Caco-2 (cell line): ENCODE measurements around the gene TRAPPC6A. TPM values are rescaled to one million over a fixed set of nuclear protein-coding genes. Genes with fewer than 3 reads are reported as not detected.

Experiments
- BruUV-seq: library from RNA; stranded (reverse); fragments of 400-500 nt; replicated peaks from 2 replicates; lab custom pipeline; 2021; lab: Mats Ljungman, UMichigan
- CTCF ChIA-PET: fragments of 300-600 bp; sonication (Branson Sonifier 250); formaldehyde crosslinking; loops from one replicate; lab custom pipeline; 2022; ENCODE audit warnings: antibody characterized with exemption; lab: Charles Lee
- POLR2A ChIA-PET: fragments of 300-600 bp; sonication (Branson Sonifier 250); formaldehyde crosslinking; loops from one replicate; lab custom pipeline; 2022; ENCODE audit warnings: antibody characterized with exemption; lab: Charles Lee
- DNase-seq, 2 experiments: peaks; one replicate each; pipeline versions ENCODE4 v3.0.0 to v3.0.0-alpha.2; 2020 to 2022
- H3K27me3 ChIP-seq: replicated peaks from 2 replicates; pipeline ENCODE4 v1.6.0; 2011; ENCODE audit warnings: low read length; ENCODE audit not compliant: control insufficient read depth, insufficient read depth
- H3K36me3 ChIP-seq: 2 replicates; pipeline ENCODE4 v1.5.1; 2011; ENCODE audit warnings: low read length; ENCODE audit not compliant: control insufficient read depth, insufficient read depth
- H3K4me1 ChIP-seq: fragments of 250-450 bp; sonication (Bioruptor Pico); 2 replicates; pipeline ENCODE4 v1.5.1; 2020; ENCODE audit warnings: mild to moderate bottlenecking
- H3K4me3 ChIP-seq: 2 replicates; pipeline ENCODE4 v1.5.1; 2011; ENCODE audit warnings: low read depth, mild to moderate bottlenecking, control low read depth, low read length
- H3K9me3 ChIP-seq: fragments of 250-450 bp; sonication (Bioruptor Pico); 2 replicates; pipeline ENCODE4 v1.5.1; 2020; ENCODE audit warnings: mild to moderate bottlenecking, moderate library complexity
- H3K27ac Mint-ChIP-seq: one replicate; pipeline ENCODE4 v1.8.0; 2022; ENCODE audit warnings: mixed read lengths; ENCODE audit not compliant: unreplicated experiment
- H3K27me3 Mint-ChIP-seq: one replicate; pipeline ENCODE4 v1.8.0; 2022; ENCODE audit warnings: mixed read lengths; ENCODE audit not compliant: insufficient read depth, unreplicated experiment
- H3K36me3 Mint-ChIP-seq: one replicate; pipeline ENCODE4 v1.8.0; 2022; ENCODE audit warnings: mild to moderate bottlenecking, mixed read lengths; ENCODE audit not compliant: insufficient read depth, unreplicated experiment
- H3K4me1 Mint-ChIP-seq: one replicate; pipeline ENCODE4 v1.8.0; 2022; ENCODE audit warnings: low read depth, mixed read lengths; ENCODE audit not compliant: unreplicated experiment
- H3K4me3 Mint-ChIP-seq: one replicate; pipeline ENCODE4 v1.8.0; 2022; ENCODE audit warnings: mild to moderate bottlenecking, moderate library complexity, mixed read lengths; ENCODE audit not compliant: unreplicated experiment
- H3K9me3 Mint-ChIP-seq: one replicate; pipeline ENCODE4 v1.8.0; 2022; ENCODE audit warnings: mixed read lengths; ENCODE audit not compliant: unreplicated experiment
- intact Hi-C: fragments of 100-400 bp; cut with micrococcal nuclease; formaldehyde crosslinking; loops from one replicate; pipeline ENCODE4 v1.10.0; 2022; ENCODE audit not compliant: unreplicated experiment
- total RNA-seq: library from RNA; stranded (reverse); gene quantifications from 2 replicates; pipeline ENCODE4 v1.2.3, GENCODE V29; 2022
- TF ChIP-seq, protein P1 (sequence below), 2 experiments: fragments of 200-600 bp in 1 of 2; IDR thresholded peaks; 1 replicate in 1 of 2; 2 replicates in 1 of 2; pipeline versions ENCODE4 v1.5.1 to v1.8.0; 2011 to 2022; ENCODE audit warnings: antibody characterized with exemption in 1 of 2, control low read depth in 1 of 2, inconsistent platforms in 1 of 2, low read depth in 1 of 2, low read length in 1 of 2, mild to moderate bottlenecking in 1 of 2, moderate library complexity in 1 of 2; ENCODE audit not compliant: insufficient read depth in 1 of 2, severe bottlenecking in 1 of 2, unreplicated experiment in 1 of 2

The TRAPPC6A gene
- total RNA-seq, 1 experiment from 2014 or later: 53.2 TPM

GRCh38 chr19:45163156-45163555, 14.9 kb downstream of the TRAPPC6A start:
- Mint-ChIP-seq H3K27me3 (no peaks in the 10 kb centered on the region), H3K27ac (no peak overlapping the region), H3K4me1 (peaks cover 23% of the 10 kb centered on the region), H3K4me3 (no peak overlapping the region), H3K9me3 (no peaks in the 10 kb centered on the region), H3K36me3 (peaks cover 38% of the 10 kb centered on the region)
- POLR2A ChIA-PET: no interaction called here
- H3K4me1 ChIP-seq: peaks cover 19% of the 10 kb centered on the region
- H3K27me3 ChIP-seq: no peaks in the 10 kb centered on the region
- CTCF ChIA-PET: interaction anchor here (0.8 to 1.1 kb wide), 2 partner anchors 9 to 85 kb away, joined by 3 to 5 read pairs; no protein-coding TSS in a partner anchor
- no TSS peak for BruUV-seq
- no peak for DNase-seq
- no peak overlapping the region for H3K4me3 ChIP-seq
- peaks cover 1% of the 10 kb centered on the region; the same call in 1 of the 2 replicates for H3K36me3 ChIP-seq
- TF ChIP-seq, protein P1, sequence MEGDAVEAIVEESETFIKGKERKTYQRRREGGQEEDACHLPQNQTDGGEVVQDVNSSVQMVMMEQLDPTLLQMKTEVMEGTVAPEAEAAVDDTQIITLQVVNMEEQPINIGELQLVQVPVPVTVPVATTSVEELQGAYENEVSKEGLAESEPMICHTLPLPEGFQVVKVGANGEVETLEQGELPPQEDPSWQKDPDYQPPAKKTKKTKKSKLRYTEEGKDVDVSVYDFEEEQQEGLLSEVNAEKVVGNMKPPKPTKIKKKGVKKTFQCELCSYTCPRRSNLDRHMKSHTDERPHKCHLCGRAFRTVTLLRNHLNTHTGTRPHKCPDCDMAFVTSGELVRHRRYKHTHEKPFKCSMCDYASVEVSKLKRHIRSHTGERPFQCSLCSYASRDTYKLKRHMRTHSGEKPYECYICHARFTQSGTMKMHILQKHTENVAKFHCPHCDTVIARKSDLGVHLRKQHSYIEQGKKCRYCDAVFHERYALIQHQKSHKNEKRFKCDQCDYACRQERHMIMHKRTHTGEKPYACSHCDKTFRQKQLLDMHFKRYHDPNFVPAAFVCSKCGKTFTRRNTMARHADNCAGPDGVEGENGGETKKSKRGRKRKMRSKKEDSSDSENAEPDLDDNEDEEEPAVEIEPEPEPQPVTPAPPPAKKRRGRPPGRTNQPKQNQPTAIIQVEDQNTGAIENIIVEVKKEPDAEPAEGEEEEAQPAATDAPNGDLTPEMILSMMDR (IDR thresholded peaks at IDR 0.05; ENCODE audit: insufficient read depth in 1 of 2, low read depth in 1 of 2, low read length in 1 of 2, severe bottlenecking in 1 of 2, unreplicated experiment in 1 of 2): no peak
- no peaks in the 10 kb centered on the region for H3K9me3 ChIP-seq
- intact Hi-C loops: loop anchor here (5.0 kb wide), 1 partner anchor 84 kb away; the partner anchor contains the start of gene EXOC3L2

DNA sequence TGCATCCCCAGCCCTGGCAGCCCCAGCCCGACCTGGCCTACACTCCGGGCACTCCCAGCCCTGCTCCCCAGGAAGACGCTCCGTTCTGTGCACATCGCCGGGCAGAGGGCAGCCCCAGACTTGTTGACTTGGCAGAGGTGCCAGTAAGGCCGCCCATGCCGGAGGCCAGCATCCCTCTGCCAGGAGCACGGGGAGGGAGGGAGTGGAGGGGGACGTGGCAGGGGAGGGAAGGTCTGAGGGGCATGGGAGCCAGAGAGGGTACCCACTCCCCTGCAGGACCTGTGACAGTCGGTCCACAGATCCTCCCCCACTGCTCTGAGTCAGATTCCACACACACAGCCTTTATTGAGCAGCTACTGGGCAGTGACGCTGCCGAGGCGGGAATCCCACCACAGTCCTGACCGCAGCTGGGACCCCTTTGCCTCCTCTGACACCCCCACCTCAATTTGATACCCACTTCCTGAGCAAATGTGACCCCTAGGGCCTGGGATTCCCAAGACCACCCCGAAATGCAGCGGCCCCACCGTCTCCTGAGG, 15.4 kb downstream of the TRAPPC6A start:
- Mint-ChIP-seq H3K27ac (no peak overlapping the region), H3K9me3 (no peaks in the 10 kb centered on the region), H3K4me1 (peaks cover 23% of the 10 kb centered on the region), H3K27me3 (no peaks in the 10 kb centered on the region), H3K4me3 (no peak overlapping the region), H3K36me3 (peaks cover 39% of the 10 kb centered on the region)
- ChIA-PET POLR2A (no interaction called here), CTCF (interaction anchor here (0.6 to 1.1 kb wide), 5 partner anchors 9 to 176 kb away, joined by 3 to 12 read pairs (median 4); partner anchors contain the start of genes BLOC1S3 and TRAPPC6A)
- H3K9me3 ChIP-seq: no peaks in the 10 kb centered on the region
- H3K4me3 ChIP-seq: no peak overlapping the region
- peaks cover 19% of the 10 kb centered on the region for H3K4me1 ChIP-seq
- BruUV-seq: no TSS peak
- intact Hi-C loops: loop anchor here (5.0 kb wide), 1 partner anchor 85 kb away; the partner anchor contains the start of gene EXOC3L2
- TF ChIP-seq, protein P1 (IDR thresholded peaks at IDR 0.05; ENCODE audit: insufficient read depth in 1 of 2, low read depth in 1 of 2, low read length in 1 of 2, severe bottlenecking in 1 of 2, unreplicated experiment in 1 of 2): no peak
- H3K27me3 ChIP-seq: no peaks in the 10 kb centered on the region
- no peak for DNase-seq
- peaks cover under 1% of the 10 kb centered on the region; the same call in 1 of the 2 replicates for H3K36me3 ChIP-seq

DNA sequence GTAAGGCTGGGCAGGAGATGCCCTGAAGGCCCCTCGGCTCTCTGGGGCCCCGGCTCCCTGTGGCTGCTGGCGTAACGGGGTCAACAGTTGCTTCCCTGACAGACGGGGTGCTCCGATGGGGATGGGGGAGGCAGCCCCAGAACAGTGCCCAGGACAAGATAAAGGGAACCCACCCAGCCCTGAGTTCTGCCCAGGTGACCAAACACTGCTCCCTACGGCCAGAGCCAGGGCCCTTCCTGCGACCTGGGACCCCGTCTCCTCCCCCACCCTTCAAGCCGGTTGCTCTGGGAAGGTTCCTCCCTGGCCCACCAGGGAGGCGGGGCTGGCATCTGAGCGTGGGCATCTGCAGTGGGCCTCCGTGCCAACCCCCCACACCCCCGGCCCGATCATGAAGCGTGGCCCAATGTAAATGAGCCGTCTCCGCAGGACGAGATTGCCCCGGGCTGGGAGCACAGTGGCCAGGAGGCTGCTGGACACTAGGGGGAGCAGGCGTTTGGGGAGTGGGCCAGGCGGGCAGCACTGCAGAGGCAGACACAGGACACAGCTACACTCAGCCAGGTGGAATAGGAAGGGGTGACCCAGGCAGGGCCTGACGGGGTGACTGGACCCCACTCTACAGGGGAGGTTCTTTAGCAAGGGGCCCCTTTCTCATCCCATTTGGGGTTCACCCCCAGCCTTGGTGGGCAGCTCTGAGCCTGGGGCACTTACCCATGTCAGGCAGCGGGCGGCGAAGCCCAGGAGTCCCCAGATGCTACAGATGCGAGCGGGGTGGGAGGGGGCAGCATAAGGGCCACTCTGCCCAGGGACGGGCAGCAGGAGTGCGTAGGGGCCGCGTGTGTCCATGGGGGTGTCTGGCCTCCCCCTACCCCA, 16.1 kb downstream of the TRAPPC6A start:
- TF ChIP-seq, protein P1 (IDR thresholded peaks at IDR 0.05; ENCODE audit: insufficient read depth in 1 of 2, low read depth in 1 of 2, low read length in 1 of 2, severe bottlenecking in 1 of 2, unreplicated experiment in 1 of 2): peak; percentile 76 to 96
- no TSS peak for BruUV-seq
- Mint-ChIP-seq H3K9me3 (no peaks in the 10 kb centered on the region), H3K27me3 (no peaks in the 10 kb centered on the region), H3K36me3 (peaks cover 39% of the 10 kb centered on the region), H3K4me1 (peaks cover 23% of the 10 kb centered on the region), H3K4me3 (peak overlapping the region; percentile 13), H3K27ac (no peak overlapping the region)
- DNase-seq: peak; percentile 68 to 81
- Histone ChIP-seq H3K4me3 (no peak overlapping the region), H3K9me3 (no peaks in the 10 kb centered on the region), H3K4me1 (peaks cover 19% of the 10 kb centered on the region), H3K36me3 (no peaks in the 10 kb centered on the region), H3K27me3 (no peaks in the 10 kb centered on the region)
- ChIA-PET POLR2A (no interaction called here), CTCF (interaction anchor here (0.6 to 1.1 kb wide), 4 partner anchors 17 to 177 kb away, joined by 3 to 12 read pairs (median 4); partner anchors contain the start of genes BLOC1S3 and TRAPPC6A)
- intact Hi-C loops: loop anchor here (2.0 to 5.0 kb wide), 3 partner anchors 17 to 177 kb away; partner anchors contain the start of genes BLOC1S3, EXOC3L2 and TRAPPC6A
